ENCODE data around the gene JMJD1C.

DNA sequence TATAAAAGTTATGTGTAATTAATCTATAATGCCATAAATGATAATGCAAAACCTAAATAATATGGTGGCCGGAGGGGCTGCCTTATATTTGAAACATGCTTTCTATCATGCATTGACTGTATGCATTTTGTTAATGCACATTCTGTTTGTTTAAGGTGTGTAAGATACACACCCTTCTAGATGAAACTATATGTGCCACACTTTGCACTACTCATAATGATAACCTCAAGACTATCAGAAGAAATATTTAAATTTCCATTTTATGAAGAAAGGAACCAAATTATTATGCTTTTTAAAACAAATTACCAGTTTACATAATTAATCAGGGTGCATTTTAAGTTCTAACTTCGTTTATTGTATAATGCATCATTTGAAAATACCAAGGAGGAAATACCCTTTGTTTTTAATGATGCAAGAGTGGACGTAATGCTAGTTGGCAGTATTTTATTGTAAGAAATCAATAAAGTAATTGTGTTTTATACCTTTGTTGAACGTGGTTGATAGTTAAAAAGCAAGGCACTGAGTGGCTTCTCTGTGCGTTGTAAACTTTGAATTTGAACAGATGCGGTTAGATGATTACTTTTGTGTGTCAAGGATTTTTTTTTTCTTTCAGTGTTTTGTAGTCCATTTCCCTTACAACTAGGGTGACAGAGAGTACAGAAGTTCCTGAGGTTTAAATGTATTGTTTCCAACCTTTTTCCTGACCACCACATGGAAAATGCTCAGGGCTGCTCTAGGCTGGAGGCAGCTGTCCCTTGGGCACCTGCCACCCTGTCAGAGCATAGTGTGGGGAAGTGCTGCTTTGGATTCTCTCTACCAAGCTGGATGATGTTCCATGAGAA lies 311.0 kb downstream of the JMJD1C start:
- TF ChIP-seq, protein P1, sequence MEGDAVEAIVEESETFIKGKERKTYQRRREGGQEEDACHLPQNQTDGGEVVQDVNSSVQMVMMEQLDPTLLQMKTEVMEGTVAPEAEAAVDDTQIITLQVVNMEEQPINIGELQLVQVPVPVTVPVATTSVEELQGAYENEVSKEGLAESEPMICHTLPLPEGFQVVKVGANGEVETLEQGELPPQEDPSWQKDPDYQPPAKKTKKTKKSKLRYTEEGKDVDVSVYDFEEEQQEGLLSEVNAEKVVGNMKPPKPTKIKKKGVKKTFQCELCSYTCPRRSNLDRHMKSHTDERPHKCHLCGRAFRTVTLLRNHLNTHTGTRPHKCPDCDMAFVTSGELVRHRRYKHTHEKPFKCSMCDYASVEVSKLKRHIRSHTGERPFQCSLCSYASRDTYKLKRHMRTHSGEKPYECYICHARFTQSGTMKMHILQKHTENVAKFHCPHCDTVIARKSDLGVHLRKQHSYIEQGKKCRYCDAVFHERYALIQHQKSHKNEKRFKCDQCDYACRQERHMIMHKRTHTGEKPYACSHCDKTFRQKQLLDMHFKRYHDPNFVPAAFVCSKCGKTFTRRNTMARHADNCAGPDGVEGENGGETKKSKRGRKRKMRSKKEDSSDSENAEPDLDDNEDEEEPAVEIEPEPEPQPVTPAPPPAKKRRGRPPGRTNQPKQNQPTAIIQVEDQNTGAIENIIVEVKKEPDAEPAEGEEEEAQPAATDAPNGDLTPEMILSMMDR (IDR thresholded peaks at IDR 0.05) = no peak
- no peak for TF ChIP-seq POLR2A (IDR thresholded peaks at IDR 0.05)

Measured in ovary (tissue), 3 donors.